ENCODE data around the gene SLIT1.

Gene SLIT1

GRCh38 chr10:97200616-97201015 lies 14.9 kb upstream of the SLIT1 start:
- DNase-seq, result no peak

GRCh38 chr10:97199152-97199551 lies 13.4 kb upstream of the SLIT1 start:
- DNase-seq, result no peak

- no peak for DNase-seq
Measured at GRCh38 chr10:97197030-97197500, 11.3 kb upstream of the SLIT1 start.

- peak; percentile 83 for DNase-seq
Measured at GRCh38 chr10:97196223-97197029, 10.7 kb upstream of the SLIT1 start.

GRCh38 chr10:97195706-97196222 lies 10.0 kb upstream of the SLIT1 start:
- DNase-seq, result peak; percentile 71

GRCh38 chr10:97192952-97193435 lies 7.2 kb upstream of the SLIT1 start:
- DNase-seq, result no peak

- DNase-seq, result no peak
Measured at GRCh38 chr10:97190450-97190849, 4.7 kb upstream of the SLIT1 start.

GRCh38 chr10:97188261-97188711 lies 2.5 kb upstream of the SLIT1 start:
- DNase-seq, result peak; percentile 84

- no peak for DNase-seq
Measured at GRCh38 chr10:97186911-97187310, 1.2 kb upstream of the SLIT1 start.

GRCh38 chr10:97184971-97185325 lies 811 bp downstream of the SLIT1 start:
- no peak for DNase-seq

- no peak for DNase-seq
Measured at GRCh38 chr10:97183314-97183713, 2.4 kb downstream of the SLIT1 start.

GRCh38 chr10:97182288-97182990 lies 3.3 kb downstream of the SLIT1 start:
- DNase-seq, result no peak

GRCh38 chr10:97180986-97181385 lies 4.8 kb downstream of the SLIT1 start:
- no peak for DNase-seq

- DNase-seq, result no peak
Measured at GRCh38 chr10:97180363-97180755, 5.4 kb downstream of the SLIT1 start.

- peak; percentile 81 for DNase-seq
Measured at GRCh38 chr10:97179731-97180362, 5.9 kb downstream of the SLIT1 start.

- DNase-seq, result no peak
Measured at GRCh38 chr10:97179311-97179710, 6.4 kb downstream of the SLIT1 start.

GRCh38 chr10:97178074-97178473 lies 7.7 kb downstream of the SLIT1 start:
- no peak for DNase-seq

GRCh38 chr10:97176226-97176625 lies 9.5 kb downstream of the SLIT1 start:
- DNase-seq, result no peak

- DNase-seq, result no peak
Measured at GRCh38 chr10:97175586-97175985, 10.2 kb downstream of the SLIT1 start.

- no peak for DNase-seq
Measured at GRCh38 chr10:97174941-97175340, 10.8 kb downstream of the SLIT1 start.

- DNase-seq, result no peak
Measured at GRCh38 chr10:97174276-97174775, 11.4 kb downstream of the SLIT1 start.

- no peak for DNase-seq
Measured at GRCh38 chr10:97173036-97173435, 12.7 kb downstream of the SLIT1 start.

- no peak for DNase-seq
Measured at GRCh38 chr10:97171001-97171400, 14.8 kb downstream of the SLIT1 start.
